Activated naive CD4-positive, alpha-beta T cell treated with anti-CD3 and anti-CD28 coated beads, Interleukin-2, amount 50 U/mL, for 24 hours (primary cell): ENCODE data around the gene CD27.
"Not testable (repeated sequence)": the region's sequence is repeated elsewhere in the genome, so short reads cannot be mapped to it uniquely, and the experiment has no call there.

Experiments used
- H3K27ac Mint-ChIP-seq: one replicate; pipeline ENCODE4 v1.8.0; 2021; ENCODE audit warnings: mild to moderate bottlenecking, mixed read lengths
- H3K27me3 Mint-ChIP-seq: one replicate; pipeline ENCODE4 v1.8.0; 2021; ENCODE audit warnings: mixed read lengths
- H3K36me3 Mint-ChIP-seq: one replicate; pipeline ENCODE4 v1.8.0; 2021; ENCODE audit warnings: mixed read lengths
- H3K4me1 Mint-ChIP-seq: one replicate; pipeline ENCODE4 v1.8.0; 2021; ENCODE audit warnings: mixed read lengths
- H3K4me3 Mint-ChIP-seq: one replicate; pipeline ENCODE4 v1.8.0; 2021; ENCODE audit warnings: mild to moderate bottlenecking, mixed read lengths
- H3K9me3 Mint-ChIP-seq: one replicate; pipeline ENCODE4 v1.8.0; 2021; ENCODE audit warnings: mixed read lengths

The CD27 gene

GRCh38 chr12:6465467-6466183, 20.9 kb downstream of the CD27 start:
- Mint-ChIP-seq H3K27ac (peak overlapping the region; percentile 88), H3K9me3 (no peaks in the 10 kb centered on the region), H3K27me3 (no peaks in the 10 kb centered on the region), H3K36me3 (peaks cover 35% of the 10 kb centered on the region), H3K4me1 (peaks cover 90% of the 10 kb centered on the region), H3K4me3 (peak overlapping the region; percentile 67)

DNA sequence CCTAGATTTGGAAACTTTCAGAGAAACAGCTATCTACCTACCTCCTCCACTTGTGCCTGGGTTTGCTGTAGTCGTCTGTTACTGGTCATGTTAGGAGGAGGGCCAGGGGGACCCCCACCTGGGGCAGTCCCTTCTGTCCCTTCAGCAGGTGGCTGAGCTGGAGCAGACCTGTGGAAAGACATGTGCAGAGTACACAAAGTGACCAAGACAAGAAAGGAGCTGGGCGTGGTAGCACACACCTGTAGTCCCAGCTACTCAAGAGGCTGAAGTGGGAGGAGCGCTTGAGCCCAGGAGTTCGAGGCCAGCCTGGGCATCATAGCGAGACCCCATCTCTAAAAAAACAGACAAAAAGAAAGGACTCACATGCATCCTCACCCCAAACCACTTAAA, 21.4 kb downstream of the CD27 start:
- Mint-ChIP-seq H3K36me3 (peaks cover 31% of the 10 kb centered on the region), H3K27me3 (no peaks in the 10 kb centered on the region), H3K9me3 (no peaks in the 10 kb centered on the region), H3K4me1 (peaks cover 90% of the 10 kb centered on the region), H3K27ac (peak overlapping the region; percentile 80), H3K4me3 (peak overlapping the region; percentile 56)

DNA sequence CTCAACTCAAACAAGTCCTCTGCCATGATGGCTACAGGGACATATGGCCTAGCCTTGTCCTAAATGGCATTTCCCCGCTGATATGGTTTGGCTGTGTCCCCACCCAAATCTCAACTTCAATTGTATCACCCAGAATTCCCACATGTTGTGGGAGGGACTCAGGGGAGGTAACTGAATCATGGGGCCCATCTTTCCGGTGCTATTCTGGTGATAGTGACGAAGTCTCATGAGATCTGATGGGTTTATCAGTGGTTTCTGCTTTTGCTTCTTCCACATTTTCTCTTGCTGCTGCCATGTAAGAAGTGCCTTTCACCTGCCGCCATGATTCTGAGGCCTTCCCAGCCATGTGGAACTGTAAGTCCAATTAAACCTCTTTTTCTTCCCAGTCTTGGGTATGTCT, 22.0 kb downstream of the CD27 start:
- not testable (repeated sequence) for H3K9me3 Mint-ChIP-seq, H3K27me3 Mint-ChIP-seq
- Mint-ChIP-seq H3K36me3 (peaks cover 28% of the 10 kb centered on the region), H3K4me3 (peak overlapping the region; percentile 56), H3K4me1 (peaks cover 88% of the 10 kb centered on the region), H3K27ac (peak overlapping the region; percentile 80)

GRCh38 chr12:6467571-6468282, 23.0 kb downstream of the CD27 start:
- Mint-ChIP-seq H3K4me3 (peak overlapping the region; percentile 91), H3K27ac (peak overlapping the region; percentile 89), H3K4me1 (peaks cover 85% of the 10 kb centered on the region), H3K36me3 (peaks cover 21% of the 10 kb centered on the region)
- not testable (repeated sequence) for H3K27me3 Mint-ChIP-seq, H3K9me3 Mint-ChIP-seq

DNA sequence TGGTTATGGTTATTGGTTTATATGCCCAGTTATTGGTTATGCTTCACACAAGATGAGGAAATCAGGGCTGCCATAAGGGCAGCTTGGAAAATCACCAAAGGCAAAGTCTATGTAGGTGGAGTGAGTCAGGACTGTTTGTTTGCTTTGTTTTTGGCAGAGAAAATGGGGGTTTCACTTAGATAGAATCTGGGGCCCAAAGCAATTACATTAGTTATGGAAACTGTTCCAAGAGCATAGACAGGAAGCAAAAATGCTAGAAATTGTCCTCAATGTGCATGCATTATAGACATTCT, 23.5 kb downstream of the CD27 start:
- Mint-ChIP-seq H3K27ac (peak overlapping the region; percentile 89), H3K4me1 (peaks cover 80% of the 10 kb centered on the region), H3K9me3 (no peaks in the 10 kb centered on the region), H3K36me3 (peaks cover 18% of the 10 kb centered on the region), H3K4me3 (peak overlapping the region; percentile 91), H3K27me3 (no peaks in the 10 kb centered on the region)

GRCh38 chr12:6469092-6469491, 24.3 kb downstream of the CD27 start:
- Mint-ChIP-seq H3K27me3 (no peaks in the 10 kb centered on the region), H3K36me3 (peaks cover 12% of the 10 kb centered on the region), H3K27ac (peak overlapping the region; percentile 89), H3K9me3 (no peaks in the 10 kb centered on the region), H3K4me1 (peaks cover 71% of the 10 kb centered on the region), H3K4me3 (peak overlapping the region; percentile 91)

DNA sequence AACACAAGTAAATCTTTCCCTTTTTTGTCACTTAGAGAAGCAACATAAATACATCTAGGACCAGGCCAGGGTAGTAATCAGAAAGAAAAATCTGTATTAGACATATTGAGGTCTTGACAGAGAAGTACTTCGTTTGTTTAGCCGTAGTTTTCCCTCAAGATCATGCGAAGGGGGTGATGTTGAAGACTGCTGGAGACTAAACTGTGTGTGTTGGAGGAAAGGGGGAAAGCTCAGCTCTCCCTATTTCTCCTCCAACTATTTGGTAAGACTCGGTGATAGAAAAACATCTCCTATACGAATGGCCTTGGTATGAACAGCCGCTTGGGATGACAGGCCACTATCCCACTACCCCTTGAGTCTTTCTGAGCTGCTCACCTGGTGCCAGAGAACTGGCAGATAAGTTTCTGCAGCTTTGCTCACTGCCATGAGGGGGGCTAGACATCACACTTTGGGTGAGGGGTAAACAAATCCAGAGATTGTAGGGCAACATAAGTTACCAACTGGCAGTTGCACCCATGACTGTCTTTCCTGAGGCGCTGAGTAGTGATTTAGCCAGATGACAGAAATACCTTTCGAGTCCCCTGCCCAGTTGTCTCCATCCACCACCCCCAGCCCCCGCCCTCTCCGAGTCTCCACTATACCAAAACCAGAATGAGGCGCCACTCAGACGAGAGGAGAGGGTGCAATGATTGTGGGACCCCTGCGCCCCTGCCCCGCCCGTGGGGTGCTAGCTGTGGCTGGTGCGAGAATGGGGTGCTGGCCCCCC, 25.0 kb downstream of the CD27 start:
- Mint-ChIP-seq H3K27ac (peak overlapping the region; percentile 89), H3K4me3 (peak overlapping the region; percentile 91)

DNA sequence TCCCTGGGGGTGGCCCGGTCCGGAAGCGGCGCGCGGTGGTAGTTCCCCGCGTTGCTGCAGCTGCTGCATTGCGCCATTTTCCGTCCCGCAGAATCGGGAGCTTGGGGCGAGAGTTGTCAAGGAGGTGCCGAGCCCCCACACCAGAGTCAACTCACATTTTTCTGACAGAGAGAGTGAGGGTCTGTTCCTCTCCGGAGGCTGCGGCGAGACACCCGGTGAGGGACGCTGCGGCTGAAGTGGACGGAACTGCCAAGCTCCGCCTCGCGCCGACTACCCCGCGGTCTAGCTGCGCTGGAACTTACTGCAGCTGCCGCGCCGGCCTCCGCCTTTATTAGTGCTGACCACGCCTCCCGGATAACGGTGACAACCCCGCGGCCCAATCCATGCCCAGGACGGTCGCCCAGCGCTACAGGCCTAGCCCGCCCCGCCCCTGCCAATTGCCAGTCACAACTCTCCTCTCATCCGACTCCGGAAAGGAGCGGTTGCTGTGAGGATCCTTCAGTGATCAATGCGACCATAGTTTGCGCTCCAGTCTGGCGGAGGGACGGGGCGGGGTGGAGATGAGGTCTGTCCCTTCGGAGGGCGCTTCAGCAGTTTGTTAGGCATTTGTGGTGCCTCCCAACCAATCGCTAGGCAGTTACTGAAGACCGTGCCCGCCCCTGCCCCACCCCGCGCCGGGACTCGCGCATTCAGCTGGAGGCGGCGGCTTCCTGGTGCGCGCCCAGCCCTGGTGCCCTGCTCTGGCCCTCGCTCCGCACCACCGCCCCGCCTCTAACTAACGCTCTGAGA, 25.8 kb downstream of the CD27 start, which contains the start of gene VAMP1:
TSS of gene VAMP1 (minus strand) at position 303 of the 789 bp plus-strand sequence. CDS start at position 157, 146 bp downstream.
- peak within 1 kb of the TSS; percentile 89 for H3K27ac Mint-ChIP-seq
- H3K9me3 Mint-ChIP-seq, result no peaks in the 10 kb centered on the region
- H3K36me3 Mint-ChIP-seq, result peaks cover 6% of the 10 kb centered on the region
- peaks cover 58% of the 10 kb centered on the region for H3K4me1 Mint-ChIP-seq
- no peaks in the 10 kb centered on the region for H3K27me3 Mint-ChIP-seq
- peak within 1 kb of the TSS; percentile 91 for H3K4me3 Mint-ChIP-seq

More for the DNA sequence above, 25.0 kb downstream of the CD27 start:
- H3K9me3 Mint-ChIP-seq, result no peaks in the 10 kb centered on the region
- peaks cover 64% of the 10 kb centered on the region for H3K4me1 Mint-ChIP-seq
- H3K27me3 Mint-ChIP-seq, result no peaks in the 10 kb centered on the region
- H3K36me3 Mint-ChIP-seq, result peaks cover 9% of the 10 kb centered on the region

GRCh38 chr12:6471989-6472360, 27.2 kb downstream of the CD27 start:
- H3K4me1 Mint-ChIP-seq, result peaks cover 44% of the 10 kb centered on the region
- no peaks in the 10 kb centered on the region for H3K9me3 Mint-ChIP-seq
- H3K4me3 Mint-ChIP-seq, result peak overlapping the region; percentile 91
- H3K27me3 Mint-ChIP-seq, result no peaks in the 10 kb centered on the region
- peak overlapping the region; percentile 53 for H3K27ac Mint-ChIP-seq
- peaks cover 3% of the 10 kb centered on the region for H3K36me3 Mint-ChIP-seq

DNA sequence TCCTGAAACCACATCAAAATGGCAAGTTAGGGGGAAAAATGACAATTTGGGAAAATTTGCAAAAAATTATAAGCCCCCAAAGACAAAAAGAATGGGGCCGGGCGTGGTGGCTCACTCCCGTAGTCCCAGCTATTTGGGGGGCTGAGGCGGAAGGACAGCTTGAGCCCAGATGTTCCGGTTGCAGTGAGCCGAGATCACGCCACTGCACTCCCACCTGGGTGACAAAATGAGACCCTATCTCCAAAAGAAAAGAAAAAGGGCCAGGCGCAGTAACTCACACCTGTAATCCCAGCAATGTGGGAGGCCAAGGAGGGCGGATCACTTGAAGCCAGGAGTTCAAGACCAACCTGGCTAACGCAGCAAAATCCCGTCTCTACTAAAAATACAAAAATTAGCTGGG, 27.7 kb downstream of the CD27 start:
- no peak overlapping the region for H3K27ac Mint-ChIP-seq
- H3K4me1 Mint-ChIP-seq, result peaks cover 39% of the 10 kb centered on the region
- H3K4me3 Mint-ChIP-seq, result no peak overlapping the region
- no peaks in the 10 kb centered on the region for H3K27me3 Mint-ChIP-seq
- peaks cover 3% of the 10 kb centered on the region for H3K36me3 Mint-ChIP-seq
- no peaks in the 10 kb centered on the region for H3K9me3 Mint-ChIP-seq

GRCh38 chr12:6475233-6475975, 30.6 kb downstream of the CD27 start:
- H3K9me3 Mint-ChIP-seq, H3K27me3 Mint-ChIP-seq, H3K4me3 Mint-ChIP-seq, H3K36me3 Mint-ChIP-seq, H3K27ac Mint-ChIP-seq: not testable (repeated sequence)
- H3K4me1 Mint-ChIP-seq, result peaks cover 17% of the 10 kb centered on the region

DNA sequence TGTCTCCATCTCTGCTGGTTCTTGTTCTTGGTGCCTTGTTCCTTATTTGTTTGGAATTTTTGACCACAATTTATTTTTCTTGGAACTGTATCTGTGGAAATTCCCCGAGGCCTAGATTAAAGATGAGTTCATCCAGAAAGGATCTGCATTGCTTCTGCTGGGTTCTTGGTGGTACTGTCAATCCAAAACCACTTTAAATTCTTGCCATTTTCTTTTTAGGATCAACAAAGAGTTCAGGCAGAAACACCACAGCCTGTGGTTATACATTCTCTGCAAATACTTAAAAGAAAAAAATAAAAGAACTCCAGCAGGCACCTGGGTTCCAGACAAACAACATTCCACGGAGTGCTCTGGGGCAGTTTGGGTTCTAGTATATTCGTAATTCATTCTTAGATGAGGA, 31.7 kb downstream of the CD27 start:
- Mint-ChIP-seq H3K36me3 (no peaks in the 10 kb centered on the region), H3K9me3 (no peaks in the 10 kb centered on the region), H3K4me1 (peaks cover 8% of the 10 kb centered on the region), H3K4me3 (no peak overlapping the region), H3K27ac (no peak overlapping the region), H3K27me3 (no peaks in the 10 kb centered on the region)

GRCh38 chr12:6477601-6478377, 33.0 kb downstream of the CD27 start:
- not testable (repeated sequence) for H3K27ac Mint-ChIP-seq, H3K9me3 Mint-ChIP-seq, H3K36me3 Mint-ChIP-seq, H3K4me1 Mint-ChIP-seq, H3K27me3 Mint-ChIP-seq, H3K4me3 Mint-ChIP-seq

- Mint-ChIP-seq H3K4me3 (no peak overlapping the region), H3K27ac (no peak overlapping the region), H3K4me1 (no peaks in the 10 kb centered on the region), H3K9me3 (no peaks in the 10 kb centered on the region), H3K27me3 (no peaks in the 10 kb centered on the region), H3K36me3 (no peaks in the 10 kb centered on the region)
These were observed 33.7 kb downstream of the CD27 start for GRCh38 chr12:6478416-6478815.
